H1 (cell line): ENCODE data around the gene ATP6V0A1. TPM values are rescaled to one million over a fixed set of nuclear protein-coding genes. Genes with fewer than 3 reads are reported as not detected.

Experiments
- CTCF ChIA-PET: fragments of 300-600 bp; sonication (Branson Sonifier 250); formaldehyde crosslinking; loops from one replicate; lab custom pipeline; 2021; ENCODE audit not compliant: partially characterized antibody; lab: Charles Lee
- POLR2A ChIA-PET: fragments of 300-600 bp; sonication (Branson Sonifier 250); formaldehyde crosslinking; loops from one replicate; lab custom pipeline; 2021; ENCODE audit warnings: inconsistent platforms; ENCODE audit not compliant: partially characterized antibody; lab: Charles Lee
- DNase-seq, 2 experiments: peaks; one replicate each; pipeline versions ENCODE4 v3.0.0 to v3.0.0-alpha.2; 2010 to 2022; ENCODE audit warnings: low spot score in 2 of 2, low read depth in 1 of 2, mixed read lengths in 1 of 2
- FAIRE-seq: peaks from 2 replicates; lab custom pipeline; 2011; peaks lifted over from hg19 to GRCh38; lab: Jason Lieb, UNC
- H2AFZ ChIP-seq: 2 replicates; pipeline ENCODE4 v1.8.1; 2012; ENCODE audit warnings: low read length, inconsistent platforms
- H2AK5ac ChIP-seq: 2 replicates; pipeline ENCODE4 v1.6.1; 2013; ENCODE audit warnings: low read depth, low read length
- H2BK120ac ChIP-seq: replicated peaks from 2 replicates; pipeline ENCODE3; 2013; ENCODE audit warnings: low read depth, low read length, inconsistent platforms
- H2BK12ac ChIP-seq: 2 replicates; pipeline ENCODE4 v1.6.1; 2013; ENCODE audit warnings: low read depth, low read length
- H2BK15ac ChIP-seq: 2 replicates; pipeline ENCODE4 v1.6.1; 2013; ENCODE audit warnings: low read length
- H2BK20ac ChIP-seq: 2 replicates; pipeline ENCODE4 v1.6.1; 2013; ENCODE audit warnings: low read length
- H2BK5ac ChIP-seq: 2 replicates; pipeline ENCODE4 v1.6.1; 2013; ENCODE audit warnings: low read depth, low read length
- H3K14ac ChIP-seq: 2 replicates; pipeline ENCODE4 v1.6.1; 2013; ENCODE audit warnings: inconsistent platforms; ENCODE audit not compliant: insufficient read length
- H3K18ac ChIP-seq: 2 replicates; pipeline ENCODE4 v1.6.1; 2013; ENCODE audit warnings: low read length; ENCODE audit errors: extremely low read depth
- H3K23ac ChIP-seq: 2 replicates; pipeline ENCODE4 v1.6.1; 2013; ENCODE audit warnings: inconsistent platforms; ENCODE audit not compliant: insufficient read length
- H3K23me2 ChIP-seq: 2 replicates; pipeline ENCODE4 v1.6.1; 2013; ENCODE audit warnings: low read depth, low read length
- H3K27ac ChIP-seq: 2 replicates; pipeline ENCODE4 v1.6.1; 2011; ENCODE audit warnings: low read depth, low read length, inconsistent platforms
- H3K27me3 ChIP-seq, 4 experiments: replicated peaks in 1 of 4; 1 replicate in 1 of 4; 2 replicates in 3 of 4; pipeline versions ENCODE4 v1.6.1 to v1.8.1; 2011 to 2013; ENCODE audit warnings: low read length in 3 of 4, mild to moderate bottlenecking in 3 of 4, inconsistent platforms in 2 of 4, mixed read lengths in 2 of 4, moderate library complexity in 1 of 4; ENCODE audit not compliant: control insufficient read depth in 3 of 4, insufficient read depth in 3 of 4; ENCODE audit errors: extremely low read depth in 1 of 4
- H3K36me3 ChIP-seq, 4 experiments: 2 replicates each; pipeline versions ENCODE4 v1.6.1 to v1.8.1; 2011 to 2013; ENCODE audit warnings: mild to moderate bottlenecking in 4 of 4, low read length in 3 of 4, moderate library complexity in 2 of 4, control low read depth in 1 of 4, inconsistent platforms in 1 of 4; ENCODE audit not compliant: insufficient read depth in 4 of 4, control insufficient read depth in 2 of 4
- H3K4ac ChIP-seq: replicated peaks from 2 replicates; pipeline ENCODE3; 2013; ENCODE audit warnings: low read length, low read depth, mixed read lengths, inconsistent platforms; ENCODE audit not compliant: insufficient read length
- H3K4me1 ChIP-seq, 4 experiments: replicated peaks in 1 of 4; 1 replicate in 1 of 4; 2 replicates in 3 of 4; pipeline versions ENCODE4 v1.6.1 to v1.8.1; 2011 to 2013; ENCODE audit warnings: low read length in 3 of 4, inconsistent platforms in 2 of 4, mixed read lengths in 1 of 4; ENCODE audit not compliant: insufficient read depth in 4 of 4, control insufficient read depth in 3 of 4
- H3K4me2 ChIP-seq, 2 experiments: 2 replicates each; pipeline versions ENCODE4 v1.6.1 to v1.8.1; 2011 to 2013; ENCODE audit warnings: low read depth in 2 of 2, low read length in 2 of 2, control low read depth in 1 of 2, inconsistent platforms in 1 of 2, mild to moderate bottlenecking in 1 of 2; ENCODE audit not compliant: insufficient read depth in 1 of 2
- H3K4me3 ChIP-seq, 4 experiments: fragments of 200-600, 300-600 bp in 1 of 4; sonication (generic), shearing (Covaris generic), sonication (Bioruptor Twin) in 1 of 4; 2 replicates each; pipeline versions ENCODE4 v1.5.1 to v1.8.1; 2011 to 2016; ENCODE audit warnings: low read length in 4 of 4, low read depth in 3 of 4, control low read depth in 2 of 4, inconsistent platforms in 2 of 4, mild to moderate bottlenecking in 2 of 4, mixed read lengths in 1 of 4, moderate library complexity in 1 of 4; ENCODE audit not compliant: insufficient read depth in 2 of 4; ENCODE audit errors: extremely low read depth in 1 of 4
- H3K56ac ChIP-seq: replicated peaks from 2 replicates; pipeline ENCODE3; 2013; ENCODE audit warnings: low read depth, mild to moderate bottlenecking, mixed read lengths, low read length, inconsistent platforms; ENCODE audit not compliant: insufficient read length
- H3K79me1 ChIP-seq: 2 replicates; pipeline ENCODE4 v1.6.1; 2013; ENCODE audit warnings: low read depth, low read length, control low read depth
- H3K79me2 ChIP-seq, 2 experiments: 2 replicates each; pipeline versions ENCODE4 v1.6.1 to v1.8.1; 2012 to 2013; ENCODE audit warnings: low read length in 2 of 2, mild to moderate bottlenecking in 2 of 2, inconsistent platforms in 1 of 2; ENCODE audit not compliant: insufficient read depth in 2 of 2, control insufficient read depth in 1 of 2
- H3K9ac ChIP-seq, 4 experiments: replicated peaks in 1 of 4; 1 replicate in 1 of 4; 2 replicates in 3 of 4; pipeline versions ENCODE4 v1.6.1 to v1.8.1; 2011 to 2013; ENCODE audit warnings: low read depth in 3 of 4, low read length in 3 of 4, control low read depth in 2 of 4, mild to moderate bottlenecking in 2 of 4, moderate library complexity in 2 of 4, inconsistent platforms in 1 of 4; ENCODE audit errors: extremely low read depth in 1 of 4
- H3K9me3 ChIP-seq, 2 experiments: 2 replicates each; pipeline versions ENCODE4 v1.6.1 to v1.8.1; 2012 to 2013; ENCODE audit warnings: mild to moderate bottlenecking in 2 of 2, moderate library complexity in 2 of 2, control low read depth in 1 of 2, inconsistent platforms in 1 of 2, low read depth in 1 of 2, low read length in 1 of 2, mixed read lengths in 1 of 2; ENCODE audit not compliant: insufficient read depth in 2 of 2
- H4K20me1 ChIP-seq, 2 experiments: replicated peaks in 1 of 2; 2 replicates each; pipeline versions ENCODE3 to v1.8.1; 2011 to 2013; ENCODE audit warnings: inconsistent platforms in 2 of 2, low read length in 2 of 2, mild to moderate bottlenecking in 1 of 2; ENCODE audit not compliant: insufficient read depth in 2 of 2, control insufficient read depth in 1 of 2
- H4K5ac ChIP-seq: 2 replicates; pipeline ENCODE4 v1.6.1; 2013; ENCODE audit warnings: low read length, low read depth, mixed read lengths, inconsistent platforms; ENCODE audit not compliant: insufficient read length
- H4K8ac ChIP-seq: 2 replicates; pipeline ENCODE4 v1.8.0; 2013; ENCODE audit warnings: mild to moderate bottlenecking, moderate library complexity, low read length, inconsistent platforms; ENCODE audit not compliant: insufficient read depth; ENCODE audit errors: extremely low read depth
- H4K91ac ChIP-seq: replicated peaks from 2 replicates; pipeline ENCODE3; 2013; ENCODE audit warnings: low read length, mixed read lengths, inconsistent platforms; ENCODE audit not compliant: insufficient read length
- POLR2AphosphoS5 ChIP-seq: IDR thresholded peaks from 2 replicates; pipeline ENCODE4 v1.6.1; 2011; ENCODE audit warnings: low read depth, low read length
- WGBS, 2 experiments: shearing (Covaris generic) in 1 of 2; methylation state at CpG; one replicate each; pipeline versions ENCODE4 v1.1.6 to v1.1.7; 2013 to 2015; ENCODE audit warnings: low lambda C conversion rate in 2 of 2, mixed read lengths in 2 of 2, inconsistent platforms in 1 of 2, low coverage in 1 of 2, missing lambda C conversion rate in 1 of 2; ENCODE audit not compliant: insufficient replicate concordance in 2 of 2, insufficient coverage in 1 of 2, insufficient read length in 1 of 2; ENCODE audit errors: extremely low coverage in 1 of 2, missing lambda C conversion rate in 1 of 2; 5-methylcytosine and 5-hydroxymethylcytosine counted together
- polyA plus RNA-seq, 7 experiments: library from polyadenylated mRNA; depleted of rRNA in 3 of 7; stranded (reverse) in 5 of 7; unstranded in 2 of 7; fragments of >200 nt in 5 of 7; fragments of 200-250 nt in 2 of 7; gene quantifications; 1 replicate in 5 of 7; 2 replicates in 1 of 7; 4 replicates in 1 of 7; pipeline versions ENCODE4 v1.2.1 to v1.2.3, GENCODE V29; 2011 to 2013; ENCODE audit warnings: missing spikeins in 2 of 7, mixed read lengths in 2 of 7
- total RNA-seq: library from RNA; stranded (reverse); fragmentation: NEBNext Ultra II Directional; extraction: Animal tissue kit (Norgen Biotek cat#: 25700); gene quantifications from 2 replicates; pipeline ENCODE4 v1.2.1, GENCODE V29; 2021
- TF ChIP-seq, protein P1 (sequence below), 3 experiments: IDR thresholded peaks; 1 replicate in 2 of 3; 2 replicates in 1 of 3; pipeline versions ENCODE4 v1.5.1 to v1.6.1; 2011; ENCODE audit warnings: low read length in 3 of 3, mild to moderate bottlenecking in 3 of 3, inconsistent platforms in 2 of 3, low read depth in 1 of 3, moderate library complexity in 1 of 3; ENCODE audit not compliant: insufficient read depth in 1 of 3; ENCODE audit errors: control extremely low read depth in 1 of 3

Gene ATP6V0A1
- total and polyA plus RNA-seq, 2 of the 8 experiments (the other 6 are each of a cell fraction or from before 2014, with no cell fraction given), result 55.3 to 63.4 TPM

DNA sequence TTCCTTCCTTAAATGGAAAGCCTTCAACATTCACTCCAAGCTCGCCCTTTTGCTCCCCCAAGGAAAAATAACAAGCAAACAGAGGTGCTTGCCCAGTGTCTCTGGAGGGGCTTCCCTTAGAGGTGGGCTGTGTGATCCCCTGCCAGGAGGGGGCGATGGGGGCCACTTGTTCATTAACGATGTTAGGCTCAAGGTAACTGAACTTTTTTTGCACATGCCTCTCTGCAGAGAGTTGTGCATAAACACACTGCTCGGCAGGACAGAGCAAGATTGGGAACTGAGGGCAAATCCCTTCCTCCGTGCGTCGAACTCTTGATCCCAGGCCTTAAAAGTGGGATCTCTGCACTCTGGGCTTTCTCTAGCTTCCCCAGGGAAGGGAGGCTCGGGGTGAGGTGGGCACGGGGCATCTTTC lies 61.9 kb downstream of the ATP6V0A1 start:
- H3K23me2 ChIP-seq, result no peaks in the 10 kb centered on the region
- DNase-seq (peak in 1 of 2 experiments; percentile 55), FAIRE-seq (no peak)
- H3K4me1 ChIP-seq, result peaks cover 6 to 18% (median 15%) of the 10 kb centered on the region in 4 experiments
- no peak overlapping the region for H3K56ac ChIP-seq
- peaks cover 2 to 7% of the 10 kb centered on the region in 2 experiments for H4K20me1 ChIP-seq
- no peaks in the 10 kb centered on the region; a peak in 3 of 7 replicates for H3K27me3 ChIP-seq
- no peak overlapping the region for H3K9ac ChIP-seq
- TF ChIP-seq, protein P1, sequence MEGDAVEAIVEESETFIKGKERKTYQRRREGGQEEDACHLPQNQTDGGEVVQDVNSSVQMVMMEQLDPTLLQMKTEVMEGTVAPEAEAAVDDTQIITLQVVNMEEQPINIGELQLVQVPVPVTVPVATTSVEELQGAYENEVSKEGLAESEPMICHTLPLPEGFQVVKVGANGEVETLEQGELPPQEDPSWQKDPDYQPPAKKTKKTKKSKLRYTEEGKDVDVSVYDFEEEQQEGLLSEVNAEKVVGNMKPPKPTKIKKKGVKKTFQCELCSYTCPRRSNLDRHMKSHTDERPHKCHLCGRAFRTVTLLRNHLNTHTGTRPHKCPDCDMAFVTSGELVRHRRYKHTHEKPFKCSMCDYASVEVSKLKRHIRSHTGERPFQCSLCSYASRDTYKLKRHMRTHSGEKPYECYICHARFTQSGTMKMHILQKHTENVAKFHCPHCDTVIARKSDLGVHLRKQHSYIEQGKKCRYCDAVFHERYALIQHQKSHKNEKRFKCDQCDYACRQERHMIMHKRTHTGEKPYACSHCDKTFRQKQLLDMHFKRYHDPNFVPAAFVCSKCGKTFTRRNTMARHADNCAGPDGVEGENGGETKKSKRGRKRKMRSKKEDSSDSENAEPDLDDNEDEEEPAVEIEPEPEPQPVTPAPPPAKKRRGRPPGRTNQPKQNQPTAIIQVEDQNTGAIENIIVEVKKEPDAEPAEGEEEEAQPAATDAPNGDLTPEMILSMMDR (IDR thresholded peaks at IDR 0.05; ENCODE audit: control extremely low read depth in 1 of 3, insufficient read depth in 1 of 3, low read depth in 1 of 3, low read length in 3 of 3), result peak; percentile 11 to 48 (median 46); a peak in 3 of 4 replicates
- TF ChIP-seq POLR2AphosphoS5, result no peak
- H3K4me2 ChIP-seq, result peak overlapping the region; percentile 29 to 44; a peak in 2 of 4 replicates
- H2BK20ac ChIP-seq, result no peak overlapping the region
- no peak overlapping the region for H3K23ac ChIP-seq
- no peak overlapping the region for H2AFZ ChIP-seq
- ChIA-PET POLR2A (interaction anchor here (0.6 to 2.2 kb wide), 6 partner anchors 16 to 503 kb away, joined by 3 to 14 read pairs (median 6); partner anchors contain the start of genes DNAJC7 and NAGLU), CTCF (interaction anchor here (0.6 to 5.8 kb wide), 22 partner anchors 9 to 216 kb away, joined by 3 to 69 read pairs (median 5); partner anchors contain the start of gene CAVIN1)
- H2AK5ac ChIP-seq, result no peak overlapping the region
- no peak overlapping the region for H2BK5ac ChIP-seq
- no peak overlapping the region for H2BK120ac ChIP-seq
- no peak overlapping the region for H4K8ac ChIP-seq
- no peaks in the 10 kb centered on the region for H3K79me1 ChIP-seq
- H3K14ac ChIP-seq, result no peak overlapping the region
- H3K4ac ChIP-seq, result no peak overlapping the region
- H3K79me2 ChIP-seq, result no peaks in the 10 kb centered on the region
- H3K4me3 ChIP-seq, result no peak overlapping the region
- H4K91ac ChIP-seq, result no peak overlapping the region
- H3K36me3 ChIP-seq, result peaks cover 3 to 9% (median 5%) of the 10 kb centered on the region in 4 experiments; a peak in 5 of 8 replicates
- no peak overlapping the region for H2BK15ac ChIP-seq
- H3K9me3 ChIP-seq, result no peaks in the 10 kb centered on the region
- H4K5ac ChIP-seq, result no peak overlapping the region
- 74% methylated on average over 9 of the region's 9 CpGs; no CpG with 5 or more reads in 1 of the 2 experiments for WGBS, 2 experiments
- no peak overlapping the region for H2BK12ac ChIP-seq
- no peak overlapping the region for H3K18ac ChIP-seq
- no peak overlapping the region for H3K27ac ChIP-seq
